ENCODE results near the gene IFI27.

IFI27 gene

DNA sequence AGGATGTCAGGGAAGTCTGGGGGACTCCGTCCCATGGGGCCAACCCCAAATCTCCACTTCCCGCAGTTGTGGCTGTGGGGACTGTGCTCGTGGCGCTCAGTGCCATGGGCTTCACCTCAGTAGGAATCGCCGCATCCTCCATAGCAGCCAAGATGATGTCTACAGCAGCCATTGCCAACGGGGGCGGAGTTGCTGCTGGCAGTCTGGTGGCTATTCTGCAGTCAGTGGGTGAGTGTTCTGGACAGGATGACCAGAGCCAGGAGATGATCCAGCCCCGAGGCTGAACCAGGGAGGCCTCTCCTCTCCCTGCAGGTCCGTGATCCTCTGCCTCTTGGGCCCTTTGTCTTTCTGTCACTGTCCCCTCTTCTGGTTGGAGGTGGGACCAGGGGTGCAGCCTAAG lies 8.8 kb upstream of the IFI27 start:
- no peak for DNase-seq (ENCODE audit: insufficient read length, low spot score)
- FAIRE-seq = no peak
- TF ChIP-seq SPI1 (IDR thresholded peaks at IDR 0.05; ENCODE audit: low read depth, low read length) (no peak), TAF1 (IDR thresholded peaks at IDR 0.05; ENCODE audit: low read depth, low read length) (no peak), POLR2A (IDR thresholded peaks at IDR 0.05; ENCODE audit: low read depth, low read length) (no peak), POLR2AphosphoS5 (IDR thresholded peaks at IDR 0.05; ENCODE audit: low read depth, low read length) (no peak), POU2F2 (IDR thresholded peaks at IDR 0.05; ENCODE audit: low read depth, low read length) (no peak), PAX5 (IDR thresholded peaks at IDR 0.05; ENCODE audit: insufficient read depth, low read length, severe bottlenecking) (no peak)

DNA sequence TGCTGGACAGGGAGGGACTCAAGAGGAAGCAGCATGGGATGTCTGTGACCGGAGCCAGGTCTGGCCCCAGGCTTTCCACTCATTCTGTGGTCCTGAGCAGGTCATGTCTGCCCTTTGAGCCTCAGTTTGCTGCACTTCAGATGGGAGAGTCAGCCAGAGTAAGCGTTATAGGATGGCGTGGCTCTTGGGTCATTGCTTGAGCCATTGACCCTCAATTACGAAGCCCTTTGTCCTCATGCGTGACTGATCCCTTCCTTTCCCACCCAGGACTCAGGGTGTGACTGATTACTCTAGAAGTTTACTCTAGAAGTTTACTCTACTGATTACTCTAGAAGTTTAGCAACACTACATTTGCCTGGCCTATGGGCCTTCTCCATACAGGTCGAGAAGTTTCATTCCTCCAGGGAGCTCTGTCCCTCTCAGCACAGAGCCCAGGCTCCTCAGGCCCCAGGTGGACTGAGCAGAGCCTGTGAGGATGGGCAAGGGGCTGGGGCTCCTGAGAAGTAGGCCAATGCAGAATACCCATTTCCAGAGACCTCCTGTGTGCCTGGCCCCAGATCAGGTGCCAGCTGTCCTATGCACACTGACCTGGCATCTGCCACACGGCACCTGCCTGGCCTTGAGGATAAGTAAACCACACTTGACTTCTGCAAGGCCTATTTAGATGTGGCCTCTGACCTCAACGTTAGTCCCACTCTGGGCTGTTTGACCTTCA lies 7.6 kb upstream of the IFI27 start:
- no peak for FAIRE-seq
- TF ChIP-seq SPI1 (IDR thresholded peaks at IDR 0.05; ENCODE audit: low read depth, low read length) (no peak), PAX5 (IDR thresholded peaks at IDR 0.05; ENCODE audit: insufficient read depth, low read length, severe bottlenecking) (no peak), POLR2A (IDR thresholded peaks at IDR 0.05; ENCODE audit: low read depth, low read length) (no peak), TAF1 (IDR thresholded peaks at IDR 0.05; ENCODE audit: low read depth, low read length) (no peak), POLR2AphosphoS5 (IDR thresholded peaks at IDR 0.05; ENCODE audit: low read depth, low read length) (no peak), POU2F2 (IDR thresholded peaks at IDR 0.05; ENCODE audit: low read depth, low read length) (no peak)

DNA sequence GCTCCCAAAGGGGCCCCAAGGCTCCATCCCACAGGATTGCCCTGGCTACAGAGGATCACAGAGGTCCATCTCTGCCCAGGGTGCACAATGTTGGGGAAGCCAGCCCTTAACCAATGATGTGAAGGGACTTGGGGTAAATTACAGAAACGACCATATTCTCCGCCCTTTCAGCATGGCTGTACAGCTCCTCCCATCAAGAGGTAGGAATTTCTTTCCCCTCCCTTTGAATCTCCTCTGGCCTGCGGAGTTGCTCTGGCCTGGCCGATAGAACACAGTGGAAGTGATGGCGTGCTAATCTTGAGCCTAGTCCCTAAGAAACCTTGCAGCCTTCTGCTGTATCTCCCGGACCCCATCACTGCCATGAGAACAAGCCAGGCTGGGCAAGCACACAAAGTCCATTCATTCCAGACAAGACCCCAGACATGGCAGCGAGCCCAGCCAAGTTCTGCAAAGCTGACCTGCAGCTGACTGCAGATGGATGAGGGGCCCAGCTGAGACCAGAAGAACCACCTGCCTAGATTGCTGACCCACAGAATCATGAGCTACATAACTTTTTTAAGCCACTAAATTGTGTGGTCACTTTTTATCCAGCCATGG lies 6.9 kb upstream of the IFI27 start:
- DNase-seq (ENCODE audit: insufficient read length, low spot score) (no peak), FAIRE-seq (no peak)
- TF ChIP-seq SPI1 (IDR thresholded peaks at IDR 0.05; ENCODE audit: low read depth, low read length) (no peak), POLR2A (IDR thresholded peaks at IDR 0.05; ENCODE audit: low read depth, low read length) (no peak), TAF1 (IDR thresholded peaks at IDR 0.05; ENCODE audit: low read depth, low read length) (no peak), POLR2AphosphoS5 (IDR thresholded peaks at IDR 0.05; ENCODE audit: low read depth, low read length) (no peak), PAX5 (IDR thresholded peaks at IDR 0.05; ENCODE audit: insufficient read depth, low read length, severe bottlenecking) (no peak), POU2F2 (IDR thresholded peaks at IDR 0.05; ENCODE audit: low read depth, low read length) (no peak)

More for the DNA sequence above, 7.6 kb upstream of the IFI27 start:
- DNase-seq (ENCODE audit: insufficient read length, low spot score) = no peak

DNA sequence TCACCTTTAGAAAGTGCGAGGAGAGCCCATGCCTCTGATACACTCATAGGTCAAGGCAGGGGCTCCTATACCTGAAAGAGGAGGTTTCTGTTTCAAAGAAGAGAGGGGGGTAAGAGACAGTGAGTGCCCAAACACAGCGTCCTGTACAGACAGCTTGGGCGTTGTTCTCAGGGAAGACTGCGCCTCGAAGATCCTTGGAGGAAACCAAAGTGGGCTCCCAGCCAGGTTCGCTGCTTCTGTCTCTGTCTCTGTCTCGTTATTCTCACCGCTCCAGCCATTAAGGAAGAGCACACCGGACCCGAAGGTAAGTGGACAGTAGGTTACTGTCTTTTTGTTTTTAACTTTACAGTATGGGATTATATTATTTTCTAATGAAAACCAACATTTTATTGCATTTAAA lies 5.8 kb upstream of the IFI27 start:
- TF ChIP-seq TAF1 (IDR thresholded peaks at IDR 0.05; ENCODE audit: low read depth, low read length) (no peak), PAX5 (IDR thresholded peaks at IDR 0.05; ENCODE audit: insufficient read depth, low read length, severe bottlenecking) (no peak), POU2F2 (IDR thresholded peaks at IDR 0.05; ENCODE audit: low read depth, low read length) (no peak), POLR2AphosphoS5 (IDR thresholded peaks at IDR 0.05; ENCODE audit: low read depth, low read length) (no peak), SPI1 (IDR thresholded peaks at IDR 0.05; ENCODE audit: low read depth, low read length) (no peak), POLR2A (IDR thresholded peaks at IDR 0.05; ENCODE audit: low read depth, low read length) (no peak)
- FAIRE-seq = no peak

DNA sequence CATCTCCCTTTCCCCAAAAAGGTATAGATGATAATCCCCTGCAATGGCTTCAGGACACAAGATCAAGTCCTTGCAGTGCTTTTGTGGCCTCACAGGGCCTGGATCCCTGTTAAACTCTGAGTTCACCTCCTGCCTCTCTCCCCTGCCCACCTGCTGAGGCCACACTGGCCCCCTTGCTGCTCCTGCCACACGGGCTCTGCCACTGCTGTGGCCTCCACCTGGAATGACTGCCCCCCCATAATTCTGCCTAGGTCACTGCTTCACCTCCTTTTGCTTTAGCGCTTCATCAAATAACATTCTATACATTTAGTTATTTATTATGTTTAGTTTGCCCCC lies 653 bp upstream of the IFI27 start:
- TF ChIP-seq TAF1 (IDR thresholded peaks at IDR 0.05; ENCODE audit: low read depth, low read length) = no peak
- no peak for TF ChIP-seq POLR2AphosphoS5 (IDR thresholded peaks at IDR 0.05; ENCODE audit: low read depth, low read length)
- TF ChIP-seq POLR2A (IDR thresholded peaks at IDR 0.05; ENCODE audit: low read depth, low read length) = no peak
- no peak for TF ChIP-seq SPI1 (IDR thresholded peaks at IDR 0.05; ENCODE audit: low read depth, low read length)
- TF ChIP-seq PAX5 (IDR thresholded peaks at IDR 0.05; ENCODE audit: insufficient read depth, low read length, severe bottlenecking) = no peak
- no peak for TF ChIP-seq POU2F2 (IDR thresholded peaks at IDR 0.05; ENCODE audit: low read depth, low read length)
- FAIRE-seq = no peak
- no peak for DNase-seq (ENCODE audit: insufficient read length, low spot score)

More for the DNA sequence above, 5.8 kb upstream of the IFI27 start:
- DNase-seq (ENCODE audit: insufficient read length, low spot score) = no peak

DNA sequence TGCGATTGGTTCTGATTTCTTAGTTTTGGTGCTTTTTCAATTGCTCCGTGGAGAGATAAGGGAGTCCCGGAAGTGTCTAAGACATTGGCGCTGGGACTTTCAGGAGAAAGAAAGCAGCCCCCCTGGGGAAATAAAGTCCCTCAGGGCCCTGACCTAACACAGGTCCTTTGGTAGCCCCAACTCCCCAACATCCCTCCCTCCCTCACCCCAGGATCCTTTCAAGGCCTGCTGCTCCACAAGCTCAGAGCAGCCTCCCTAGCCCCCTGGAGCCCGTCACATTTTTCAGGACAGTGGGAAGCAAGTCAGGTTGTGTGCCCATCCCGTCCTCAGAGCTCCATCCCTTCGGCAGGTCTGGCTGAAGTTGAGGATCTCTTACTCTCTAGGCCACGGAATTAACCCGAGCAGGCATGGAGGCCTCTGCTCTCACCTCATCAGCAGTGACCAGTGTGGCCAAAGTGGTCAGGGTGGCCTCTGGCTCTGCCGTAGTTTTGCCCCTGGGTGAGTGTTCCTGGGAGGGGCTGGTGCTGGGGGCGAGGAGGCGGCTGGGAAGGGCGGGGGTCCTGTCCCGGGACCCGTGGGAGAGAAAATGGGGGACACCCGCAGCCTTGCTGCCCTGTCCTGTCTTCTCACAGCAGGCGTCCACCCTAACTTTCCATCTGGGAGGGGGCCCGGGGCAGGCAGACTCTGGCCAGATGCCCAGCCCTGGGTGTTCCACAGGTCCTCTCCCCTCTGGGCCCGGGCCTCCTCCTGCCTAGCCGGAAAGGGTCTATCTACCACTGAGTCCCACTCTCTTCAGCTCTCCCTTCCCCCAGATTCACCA lies 950 bp downstream of the IFI27 start:
- FAIRE-seq = no peak

DNA sequence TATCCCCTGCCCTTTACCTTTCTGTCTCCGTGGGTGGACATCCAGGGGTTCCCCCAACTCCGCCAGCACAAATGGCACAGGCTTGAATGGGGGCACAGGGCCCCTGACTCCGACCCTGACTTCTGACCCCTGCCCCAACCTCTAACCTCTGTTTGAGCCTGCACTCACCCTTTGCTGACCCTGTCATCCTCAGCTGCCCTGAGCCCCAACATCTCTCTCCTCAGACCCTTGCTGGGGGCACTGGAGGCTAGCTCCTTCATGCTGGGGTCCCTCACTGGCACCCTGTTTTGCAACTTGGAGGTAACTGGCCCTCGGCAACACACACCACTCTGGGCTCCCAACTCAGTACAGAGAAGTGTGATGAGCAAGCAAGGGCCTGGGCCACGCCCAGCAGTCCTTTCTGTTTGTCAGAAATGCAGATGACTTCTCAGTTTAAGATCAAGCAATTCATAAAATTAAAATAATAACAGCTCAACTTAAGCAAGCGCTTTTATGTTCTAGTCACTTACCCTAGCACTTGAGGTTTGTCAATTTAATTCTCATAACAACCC lies 2.1 kb downstream of the IFI27 start:
- TF ChIP-seq SPI1 (IDR thresholded peaks at IDR 0.05; ENCODE audit: low read depth, low read length) (no peak), PAX5 (IDR thresholded peaks at IDR 0.05; ENCODE audit: insufficient read depth, low read length, severe bottlenecking) (no peak), POLR2A (IDR thresholded peaks at IDR 0.05; ENCODE audit: low read depth, low read length) (no peak), POU2F2 (IDR thresholded peaks at IDR 0.05; ENCODE audit: low read depth, low read length) (no peak), POLR2AphosphoS5 (IDR thresholded peaks at IDR 0.05; ENCODE audit: low read depth, low read length) (no peak), TAF1 (IDR thresholded peaks at IDR 0.05; ENCODE audit: low read depth, low read length) (no peak)
- DNase-seq (ENCODE audit: insufficient read length, low spot score) (no peak), FAIRE-seq (no peak)

More for the DNA sequence above, 950 bp downstream of the IFI27 start:
- TF ChIP-seq SPI1 (IDR thresholded peaks at IDR 0.05; ENCODE audit: low read depth, low read length) (no peak), POU2F2 (IDR thresholded peaks at IDR 0.05; ENCODE audit: low read depth, low read length) (no peak), POLR2AphosphoS5 (IDR thresholded peaks at IDR 0.05; ENCODE audit: low read depth, low read length) (no peak), TAF1 (IDR thresholded peaks at IDR 0.05; ENCODE audit: low read depth, low read length) (no peak), POLR2A (IDR thresholded peaks at IDR 0.05; ENCODE audit: low read depth, low read length) (no peak), PAX5 (IDR thresholded peaks at IDR 0.05; ENCODE audit: insufficient read depth, low read length, severe bottlenecking) (no peak)
- DNase-seq (ENCODE audit: insufficient read length, low spot score) = no peak

DNA sequence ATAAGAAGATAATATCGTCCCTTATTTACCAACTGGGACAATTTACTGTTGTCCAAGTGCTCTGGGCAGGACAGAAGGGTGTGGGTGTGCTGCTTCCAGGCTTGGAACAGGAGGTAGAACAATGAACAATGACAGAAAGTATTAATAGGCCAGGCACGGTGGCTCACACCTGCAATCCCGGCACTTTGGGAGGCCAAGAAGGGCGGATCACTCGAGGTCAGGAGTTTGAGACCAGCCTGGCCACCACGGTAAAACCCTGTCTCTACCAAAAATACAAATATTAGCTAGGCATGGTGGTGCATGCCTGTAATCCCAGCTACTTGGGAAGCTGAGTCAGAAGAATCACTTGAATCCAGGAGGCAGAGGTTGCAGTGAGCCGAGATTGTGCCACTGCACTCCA lies 2.5 kb downstream of the IFI27 start:
- FAIRE-seq (no peak), DNase-seq (ENCODE audit: insufficient read length, low spot score) (no peak)
- TF ChIP-seq TAF1 (IDR thresholded peaks at IDR 0.05; ENCODE audit: low read depth, low read length) = no peak
- no peak for TF ChIP-seq SPI1 (IDR thresholded peaks at IDR 0.05; ENCODE audit: low read depth, low read length)
- TF ChIP-seq PAX5 (IDR thresholded peaks at IDR 0.05; ENCODE audit: insufficient read depth, low read length, severe bottlenecking) = no peak
- no peak for TF ChIP-seq POU2F2 (IDR thresholded peaks at IDR 0.05; ENCODE audit: low read depth, low read length)
- TF ChIP-seq POLR2AphosphoS5 (IDR thresholded peaks at IDR 0.05; ENCODE audit: low read depth, low read length) = no peak
- no peak for TF ChIP-seq POLR2A (IDR thresholded peaks at IDR 0.05; ENCODE audit: low read depth, low read length)
